ENCODE data around the gene L3MBTL3.
"Not testable (repeated sequence)": the region's sequence is repeated elsewhere in the genome, so short reads cannot be mapped to it uniquely, and the experiment has no call there.

The L3MBTL3 gene

GRCh38 chr6:130138909-130139242 is 120.5 kb downstream of the L3MBTL3 start:
- no peak for DNase-seq (ENCODE audit: low spot score)

GRCh38 chr6:130140084-130140483 is 121.7 kb downstream of the L3MBTL3 start:
- DNase-seq (ENCODE audit: low spot score): no peak

- no peak for DNase-seq (ENCODE audit: low spot score)
Observed at GRCh38 chr6:130143709-130144108, 125.3 kb downstream of the L3MBTL3 start.

- no peak for DNase-seq (ENCODE audit: low spot score)
Observed at GRCh38 chr6:130147111-130147510, 128.7 kb downstream of the L3MBTL3 start.

- no peak for DNase-seq (ENCODE audit: low spot score)
Observed at GRCh38 chr6:130148181-130148580, 129.8 kb downstream of the L3MBTL3 start.

- not testable (repeated sequence) for DNase-seq (ENCODE audit: low spot score)
Observed at GRCh38 chr6:130149016-130149415, 130.6 kb downstream of the L3MBTL3 start.

GRCh38 chr6:130150906-130151305 is 132.5 kb downstream of the L3MBTL3 start:
- DNase-seq (ENCODE audit: low spot score): no peak

- DNase-seq (ENCODE audit: low spot score): no peak
Observed at GRCh38 chr6:130152908-130153510, 134.6 kb downstream of the L3MBTL3 start.

GRCh38 chr6:130156908-130157307 is 138.5 kb downstream of the L3MBTL3 start:
- no peak for DNase-seq (ENCODE audit: low spot score)

- no peak for DNase-seq (ENCODE audit: low spot score)
Observed at GRCh38 chr6:130158056-130158455, 139.7 kb downstream of the L3MBTL3 start.

GRCh38 chr6:130158548-130158947 is 140.2 kb downstream of the L3MBTL3 start:
- no peak for DNase-seq (ENCODE audit: low spot score)

GRCh38 chr6:130159956-130160355 is 141.6 kb downstream of the L3MBTL3 start:
- DNase-seq (ENCODE audit: low spot score): no peak

GRCh38 chr6:130161683-130162404 is 143.5 kb downstream of the L3MBTL3 start:
- no peak for DNase-seq (ENCODE audit: low spot score)

- no peak for DNase-seq (ENCODE audit: low spot score)
Observed at GRCh38 chr6:130162421-130162820, 144.0 kb downstream of the L3MBTL3 start.

- no peak for DNase-seq (ENCODE audit: low spot score)
Observed at GRCh38 chr6:130163266-130163665, 144.9 kb downstream of the L3MBTL3 start.

- DNase-seq (ENCODE audit: low spot score): no peak
Observed at GRCh38 chr6:130164251-130164650, 145.9 kb downstream of the L3MBTL3 start.

- no peak for DNase-seq (ENCODE audit: low spot score)
Observed at GRCh38 chr6:130167655-130168054, 149.3 kb downstream of the L3MBTL3 start.

- not testable (repeated sequence) for DNase-seq (ENCODE audit: low spot score)
Observed at GRCh38 chr6:130170160-130170559, 151.8 kb downstream of the L3MBTL3 start.

- DNase-seq (ENCODE audit: low spot score): not testable (repeated sequence)
Observed at GRCh38 chr6:130173377-130174004, 155.1 kb downstream of the L3MBTL3 start.

- no peak for DNase-seq (ENCODE audit: low spot score)
Observed at GRCh38 chr6:130176378-130176777, 158.0 kb downstream of the L3MBTL3 start.

- peak; percentile 57 for DNase-seq (ENCODE audit: low spot score)
Observed at GRCh38 chr6:130178692-130179091, 160.3 kb downstream of the L3MBTL3 start.

- no peak for DNase-seq (ENCODE audit: low spot score)
Observed at GRCh38 chr6:130182466-130182865, 164.1 kb downstream of the L3MBTL3 start.

All from SW480 (cell line).